NCI-H1105 treated with DMSO at 0.1 percent for 48 hours (cell line): ENCODE measurements around the gene AHNAK.

Source experiments
- DNase-seq: peaks from one replicate; lab custom pipeline; 2025; lab: John Stamatoyannopoulos, UW

AHNAK gene

GRCh38 chr11:62431171-62431901, 115.3 kb downstream of the AHNAK start:
- no peak for DNase-seq

- no peak for DNase-seq
These were observed 116.2 kb downstream of the AHNAK start for GRCh38 chr11:62430425-62430824.

GRCh38 chr11:62428871-62429560, 117.6 kb downstream of the AHNAK start:
- no peak for DNase-seq

GRCh38 chr11:62427630-62428233, 118.9 kb downstream of the AHNAK start:
- DNase-seq: no peak

GRCh38 chr11:62423012-62423411, 123.6 kb downstream of the AHNAK start:
- DNase-seq: no peak

- no peak for DNase-seq
These were observed 124.6 kb downstream of the AHNAK start for GRCh38 chr11:62421996-62422395.

GRCh38 chr11:62420882-62421281, 125.7 kb downstream of the AHNAK start:
- no peak for DNase-seq

- DNase-seq: no peak
These were observed 126.7 kb downstream of the AHNAK start for GRCh38 chr11:62419943-62420342.

GRCh38 chr11:62419314-62419929, 127.2 kb downstream of the AHNAK start:
- no peak for DNase-seq

- no peak for DNase-seq
These were observed 127.9 kb downstream of the AHNAK start, which contains the start of gene SCGB1A1 for GRCh38 chr11:62418733-62419132. SCGB1A1 (plus strand) TSS chr11:62419033; CDS start chr11:62419096, 63 bp downstream.

- DNase-seq: no peak
These were observed 128.5 kb downstream of the AHNAK start for GRCh38 chr11:62418136-62418535.

- DNase-seq: no peak
These were observed 130.0 kb downstream of the AHNAK start for GRCh38 chr11:62416596-62416995.

- DNase-seq: no peak
These were observed 133.4 kb downstream of the AHNAK start for GRCh38 chr11:62413060-62413696.

GRCh38 chr11:62411524-62411923, 135.1 kb downstream of the AHNAK start:
- no peak for DNase-seq

GRCh38 chr11:62410972-62411371, 135.6 kb downstream of the AHNAK start:
- DNase-seq: no peak

- DNase-seq: no peak
These were observed 136.8 kb downstream of the AHNAK start for GRCh38 chr11:62409831-62410230.

- no peak for DNase-seq
These were observed 140.6 kb downstream of the AHNAK start for GRCh38 chr11:62406034-62406433.

GRCh38 chr11:62404901-62405300, 141.7 kb downstream of the AHNAK start:
- no peak for DNase-seq

- DNase-seq: no peak
These were observed 142.2 kb downstream of the AHNAK start for GRCh38 chr11:62404435-62404834.

- DNase-seq: no peak
These were observed 143.5 kb downstream of the AHNAK start for GRCh38 chr11:62402960-62403730.

- DNase-seq: no peak
These were observed 144.2 kb downstream of the AHNAK start for GRCh38 chr11:62402226-62402959.
